ENCODE data around the gene FAM43A. TPM values are rescaled to one million over a fixed set of nuclear protein-coding genes. Genes with fewer than 3 reads are reported as not detected.

FAM43A gene
- polyA plus RNA-seq, 2 of the 4 experiments (the other 2 are of a cell fraction): 0.89 to 2.3 TPM

DNA sequence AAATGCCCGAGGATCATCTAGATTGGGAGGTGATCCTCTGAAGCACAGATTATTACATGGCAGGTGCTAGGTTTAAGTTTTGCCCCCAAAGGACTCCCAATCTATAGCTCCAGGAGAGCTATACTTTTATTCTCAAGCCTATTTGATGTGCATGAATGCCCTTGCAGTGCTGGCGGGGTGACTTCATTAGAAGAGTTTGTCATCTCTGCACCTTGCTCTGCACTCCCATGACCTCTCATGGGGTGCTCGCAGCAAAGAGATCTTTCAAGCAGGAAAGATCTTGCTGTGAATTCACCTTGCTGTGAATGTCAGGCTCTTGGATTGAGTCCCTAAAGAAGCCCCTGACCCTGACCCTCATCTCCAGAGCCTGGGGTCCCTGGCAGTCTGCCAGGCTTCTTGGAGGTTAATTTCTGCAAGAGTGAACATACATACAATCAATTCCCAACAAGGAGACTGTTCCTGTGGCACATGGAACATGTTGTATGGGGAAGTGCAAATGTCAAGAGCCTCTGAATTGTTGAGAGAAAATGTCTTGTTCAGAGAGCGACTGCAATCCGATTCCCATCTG, 45.9 kb downstream of the FAM43A start:
- DNase-seq (ENCODE audit: low read depth in 1 of 2, low spot score in 1 of 2) (no peak), ATAC-seq (no peak), FAIRE-seq (no peak)
- whole genome bisulfite sequencing (ENCODE audit: missing lambda C conversion rate): 70% methylated on average over 5 of the region's 5 CpGs
- 0 out of 3 replicates have a peak, but pooled peaks cover 3% of the 10 kb centered on the region for H3K4me1 ChIP-seq
- POLR2A ChIA-PET: no interaction called here
- H3K4me3 ChIP-seq: no peak overlapping the region
- no peak overlapping the region for H3K27ac ChIP-seq
- TF ChIP-seq ELK1 (IDR thresholded peaks at IDR 0.05; ENCODE audit: low read depth, low read length): no peak
- no peak for TF ChIP-seq HOXB13 (CRISPR knock-in tag; IDR thresholded peaks at IDR 0.05; ENCODE audit: low read depth)
- no peak for TF ChIP-seq POLR2A (IDR thresholded peaks at IDR 0.05; ENCODE audit: low read length)
- no peak for TF ChIP-seq ZFP36 (IDR thresholded peaks at IDR 0.05; ENCODE audit: borderline replicate concordance, partially characterized antibody)
- no peak for TF ChIP-seq TP53 (CRISPR knock-in tag; IDR thresholded peaks at IDR 0.05)
- TF ChIP-seq GATA3 (IDR thresholded peaks at IDR 0.05; ENCODE audit: borderline replicate concordance): no peak
- TF ChIP-seq RARB (CRISPR knock-in tag; IDR thresholded peaks at IDR 0.05): no peak
- no peak for TF ChIP-seq ZNF302 (CRISPR knock-in tag; IDR thresholded peaks at IDR 0.05)
- TF ChIP-seq FOXS1 (CRISPR knock-in tag; IDR thresholded peaks at IDR 0.05): no peak
- TF ChIP-seq ESRRA (IDR thresholded peaks at IDR 0.05; ENCODE audit: borderline replicate concordance, low read length): no peak
- TF ChIP-seq FOSB (CRISPR knock-in tag; IDR thresholded peaks at IDR 0.05): no peak
- no peak for TF ChIP-seq HOXA7 (CRISPR knock-in tag; IDR thresholded peaks at IDR 0.05)
- TF ChIP-seq NR3C1 (IDR thresholded peaks at IDR 0.05): no peak
- no peak for TF ChIP-seq CHD4 (IDR thresholded peaks at IDR 0.05; ENCODE audit: borderline replicate concordance)
- no peaks in the 10 kb centered on the region; the same call in 2 of the 3 replicates for H3K9me3 ChIP-seq
- H3K4me2 ChIP-seq: no peak overlapping the region
- CTCF ChIA-PET: interaction anchor here (0.6 to 1.6 kb wide), 2 partner anchors 18 to 20 kb away, joined by 3 read pairs; no protein-coding TSS in a partner anchor

GRCh38 chr3:194732617-194733016, 46.9 kb downstream of the FAM43A start:
- Histone ChIP-seq H3K4me3 (no peak overlapping the region), H3K4me1 (no peaks in the 10 kb centered on the region), H3K9me3 (no peaks in the 10 kb centered on the region; the same call in 2 of the 3 replicates), H3K27ac (no peak overlapping the region), H3K4me2 (no peak overlapping the region)
- ATAC-seq (no peak), DNase-seq (ENCODE audit: low read depth in 1 of 2, low spot score in 1 of 2) (no peak), FAIRE-seq (no peak)
- TF ChIP-seq ZNF302 (CRISPR knock-in tag; IDR thresholded peaks at IDR 0.05) (no peak), HOXB5 (CRISPR knock-in tag; IDR thresholded peaks at IDR 0.05) (no peak), JUNB (IDR thresholded peaks at IDR 0.05) (no peak), FOSL2 (IDR thresholded peaks at IDR 0.05) (no peak), FOSL2 (CRISPR knock-in tag; IDR thresholded peaks at IDR 0.05) (no peak), SMC3 (IDR thresholded peaks at IDR 0.05) (no peak), ATOH8 (CRISPR knock-in tag; IDR thresholded peaks at IDR 0.05; ENCODE audit: low read depth) (no peak), POLR2A (IDR thresholded peaks at IDR 0.05; ENCODE audit: low read length) (no peak), FOSB (CRISPR knock-in tag; IDR thresholded peaks at IDR 0.05) (no peak), JUN (IDR thresholded peaks at IDR 0.05) (no peak), EP300 (IDR thresholded peaks at IDR 0.05) (no peak), CHD4 (IDR thresholded peaks at IDR 0.05; ENCODE audit: borderline replicate concordance) (no peak), CTCF (IDR thresholded peaks at IDR 0.05) (no peak), GATA3 (IDR thresholded peaks at IDR 0.05; ENCODE audit: borderline replicate concordance) (no peak), RCOR1 (IDR thresholded peaks at IDR 0.05; ENCODE audit: low read depth, low read length) (no peak)
- TF ChIP-seq, protein P1, sequence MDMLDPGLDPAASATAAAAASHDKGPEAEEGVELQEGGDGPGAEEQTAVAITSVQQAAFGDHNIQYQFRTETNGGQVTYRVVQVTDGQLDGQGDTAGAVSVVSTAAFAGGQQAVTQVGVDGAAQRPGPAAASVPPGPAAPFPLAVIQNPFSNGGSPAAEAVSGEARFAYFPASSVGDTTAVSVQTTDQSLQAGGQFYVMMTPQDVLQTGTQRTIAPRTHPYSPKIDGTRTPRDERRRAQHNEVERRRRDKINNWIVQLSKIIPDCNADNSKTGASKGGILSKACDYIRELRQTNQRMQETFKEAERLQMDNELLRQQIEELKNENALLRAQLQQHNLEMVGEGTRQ (IDR thresholded peaks at IDR 0.05): no peak
- 37% methylated on average over 4 of the region's 4 CpGs for WGBS (ENCODE audit: missing lambda C conversion rate)
- POLR2A ChIA-PET: no interaction called here
- CTCF ChIA-PET: no interaction called here

Data from A549 (cell line).